ENCODE measurements around the gene ITGB1BP2. TPM values are rescaled to one million over a fixed set of nuclear protein-coding genes. Genes with fewer than 3 reads are reported as not detected.
A peak's percentile ranks its signal among the peaks of the same experiment; 100 is the strongest.
"Not testable (repeated sequence)": the region's sequence is repeated elsewhere in the genome, so short reads cannot be mapped to it uniquely, and the experiment has no call there.

ITGB1BP2 gene
- polyA plus RNA-seq, 1 experiment, result 10.5 TPM

- no peak for TF ChIP-seq CTCF (IDR thresholded peaks at IDR 0.05; ENCODE audit: insufficient read depth, low read depth, low read length)
- Histone ChIP-seq H3K27me3 (ENCODE audit: control insufficient read depth, insufficient read depth, low read length) (no peaks in the 10 kb centered on the region), H3K36me3 (ENCODE audit: control insufficient read depth, insufficient read depth, low read length) (peaks cover 6% of the 10 kb centered on the region), H3K4me3 (ENCODE audit: low read depth, low read length) (no peak overlapping the region)
- DNase-seq (ENCODE audit: low read depth), result peak; percentile 9
- ChIA-PET POLR2A (no interaction called here), CTCF (no interaction called here)
These were observed 8.7 kb upstream of the ITGB1BP2 start for GRCh38 chrX:71292669-71293365.

- ChIA-PET CTCF (no interaction called here), POLR2A (no interaction called here)
- peaks cover 13% of the 10 kb centered on the region for H3K36me3 ChIP-seq (ENCODE audit: control insufficient read depth, insufficient read depth, low read length)
- TF ChIP-seq CTCF (IDR thresholded peaks at IDR 0.05; ENCODE audit: insufficient read depth, low read depth, low read length), result no peak
- no peaks in the 10 kb centered on the region for H3K27me3 ChIP-seq (ENCODE audit: control insufficient read depth, insufficient read depth, low read length)
- H3K4me3 ChIP-seq (ENCODE audit: low read depth, low read length), result no peak overlapping the region
- no peak for DNase-seq (ENCODE audit: low read depth)
These were observed 4.7 kb upstream of the ITGB1BP2 start for GRCh38 chrX:71296806-71297205.

GRCh38 chrX:71298119-71298518 lies 3.4 kb upstream of the ITGB1BP2 start:
- ChIA-PET CTCF (no interaction called here), POLR2A (no interaction called here)
- no peak overlapping the region for H3K4me3 ChIP-seq (ENCODE audit: low read depth, low read length)
- TF ChIP-seq CTCF (IDR thresholded peaks at IDR 0.05; ENCODE audit: insufficient read depth, low read depth, low read length), result no peak
- no peaks in the 10 kb centered on the region for H3K27me3 ChIP-seq (ENCODE audit: control insufficient read depth, insufficient read depth, low read length)
- H3K36me3 ChIP-seq (ENCODE audit: control insufficient read depth, insufficient read depth, low read length), result peaks cover 13% of the 10 kb centered on the region
- no peak for DNase-seq (ENCODE audit: low read depth)

GRCh38 chrX:71300064-71300463 lies 1.5 kb upstream of the ITGB1BP2 start:
- CTCF ChIA-PET, result interaction anchor here (0.7 kb wide), 1 partner anchor 182 kb away, joined by 4 read pairs; the partner anchor contains the start of gene MED12
- POLR2A ChIA-PET; H3K27me3 ChIP-seq (ENCODE audit: control insufficient read depth, insufficient read depth, low read length); H3K4me3 ChIP-seq (ENCODE audit: low read depth, low read length); DNase-seq (ENCODE audit: low read depth): not testable (repeated sequence)
- H3K36me3 ChIP-seq (ENCODE audit: control insufficient read depth, insufficient read depth, low read length), result peaks cover 10% of the 10 kb centered on the region

GRCh38 chrX:71300495-71300894 lies 1.1 kb upstream of the ITGB1BP2 start:
- CTCF ChIA-PET; H3K27me3 ChIP-seq (ENCODE audit: control insufficient read depth, insufficient read depth, low read length); H3K4me3 ChIP-seq (ENCODE audit: low read depth, low read length); POLR2A ChIA-PET; DNase-seq (ENCODE audit: low read depth): not testable (repeated sequence)
- H3K36me3 ChIP-seq (ENCODE audit: control insufficient read depth, insufficient read depth, low read length), result peaks cover 10% of the 10 kb centered on the region

GRCh38 chrX:71302461-71303213 lies 1.1 kb downstream of the ITGB1BP2 start:
- H3K27me3 ChIP-seq (ENCODE audit: control insufficient read depth, insufficient read depth, low read length), result no peaks in the 10 kb centered on the region
- H3K4me3 ChIP-seq (ENCODE audit: low read depth, low read length), result no peak overlapping the region
- H3K36me3 ChIP-seq (ENCODE audit: control insufficient read depth, insufficient read depth, low read length), result peaks cover 7% of the 10 kb centered on the region
- CTCF ChIA-PET, result no interaction called here
- no peak for TF ChIP-seq CTCF (IDR thresholded peaks at IDR 0.05; ENCODE audit: insufficient read depth, low read depth, low read length)
- POLR2A ChIA-PET, result no interaction called here
- DNase-seq (ENCODE audit: low read depth), result no peak

Measured in BJ (cell line).